NCI-H774 (cell line): ENCODE data around the gene PARD3.
A peak's percentile ranks its signal among the peaks of the same experiment; 100 is the strongest.
"Not testable (repeated sequence)": the region's sequence is repeated elsewhere in the genome, so short reads cannot be mapped to it uniquely, and the experiment has no call there.

ENCODE experiments used
- DNase-seq: peaks from one replicate; lab custom pipeline; 2025; lab: John Stamatoyannopoulos, UW

The PARD3 gene

GRCh38 chr10:34766811-34767494, 48.1 kb downstream of the PARD3 start:
- DNase-seq: no peak

GRCh38 chr10:34766266-34766600, 48.9 kb downstream of the PARD3 start:
- peak; percentile 53 for DNase-seq

DNA sequence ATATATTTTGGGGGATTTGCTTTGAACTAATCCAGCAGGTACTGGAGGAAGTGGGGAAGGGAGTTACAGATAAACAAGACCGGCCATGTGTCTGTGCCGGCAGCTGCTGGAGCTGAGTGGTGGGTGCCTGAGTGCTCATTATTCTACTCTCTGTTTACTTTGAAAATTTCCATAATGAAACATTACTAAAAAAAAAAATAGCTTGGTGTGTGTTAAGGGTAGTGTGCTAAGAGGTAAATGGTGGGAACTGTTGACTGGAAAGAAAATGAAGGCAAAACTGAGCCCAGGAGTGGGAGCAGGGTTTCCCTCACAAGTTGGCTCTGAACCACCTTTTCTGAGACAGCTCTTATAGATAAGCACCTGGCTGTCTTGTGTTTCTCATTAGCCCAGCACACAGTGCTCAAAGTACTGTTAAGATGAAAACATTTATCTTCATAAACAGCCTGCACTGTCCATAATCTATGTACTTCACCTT, 50.6 kb downstream of the PARD3 start:
- peak; percentile 12 for DNase-seq

- no peak for DNase-seq
Measured at GRCh38 chr10:34762603-34763299, 52.3 kb downstream of the PARD3 start.

DNA sequence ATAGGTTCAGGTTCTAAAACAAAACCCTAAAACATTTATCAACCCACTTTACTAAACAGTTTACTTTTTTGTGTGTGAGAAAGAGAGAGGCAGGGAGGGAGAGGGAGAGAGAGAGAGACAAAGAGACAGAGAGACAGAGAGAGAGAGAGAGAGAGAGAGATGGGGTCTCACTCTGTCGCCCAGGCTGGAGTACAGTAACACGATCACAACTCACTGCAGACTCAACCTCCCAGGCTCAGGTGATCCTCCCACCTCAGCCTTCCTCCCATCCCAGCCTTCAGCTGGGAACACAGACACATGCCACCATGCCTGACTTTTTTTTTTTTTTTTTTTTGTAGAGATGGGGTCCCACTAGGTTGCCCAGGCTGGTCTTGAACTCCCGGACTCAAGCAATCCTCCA, 52.9 kb downstream of the PARD3 start:
- DNase-seq: no peak

DNA sequence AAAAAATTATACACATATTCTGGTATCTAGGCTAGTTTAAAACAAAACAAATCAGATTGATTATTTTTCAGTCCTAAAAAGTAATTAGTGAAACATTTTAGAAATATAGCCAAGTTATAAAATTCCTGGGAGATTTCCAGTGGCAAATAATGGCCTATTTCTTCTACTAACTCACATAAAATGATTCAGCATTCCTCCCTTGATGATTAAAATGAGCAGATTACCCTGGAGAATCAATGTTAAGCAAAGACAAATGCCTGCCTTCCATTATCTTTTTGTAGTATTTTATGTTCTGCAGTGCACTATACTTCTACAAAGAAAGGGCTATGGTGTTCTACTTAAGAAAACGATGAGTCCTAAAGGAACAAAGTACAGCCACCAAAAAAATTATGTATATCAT, 53.6 kb downstream of the PARD3 start:
- no peak for DNase-seq

DNA sequence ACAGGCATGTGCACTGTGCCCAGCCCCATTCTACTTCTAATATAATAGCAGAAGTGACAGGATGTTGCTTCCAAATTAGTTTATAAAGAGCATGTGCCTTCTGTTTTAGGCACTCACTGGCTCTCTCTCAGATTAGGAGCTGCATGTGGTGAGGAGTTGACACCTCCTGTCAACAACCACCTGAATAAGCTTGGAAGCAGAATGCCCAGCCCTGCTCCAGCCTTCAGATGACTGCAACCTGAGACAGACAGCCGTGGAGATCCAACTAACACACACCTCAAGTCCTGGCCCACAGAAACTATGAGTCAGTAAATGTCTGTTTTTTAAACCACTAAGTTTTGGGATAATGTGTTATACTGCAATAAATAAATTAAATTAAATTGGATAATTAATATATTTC, 54.5 kb downstream of the PARD3 start:
- no peak for DNase-seq

GRCh38 chr10:34759837-34760215, 55.3 kb downstream of the PARD3 start:
- no peak for DNase-seq

DNA sequence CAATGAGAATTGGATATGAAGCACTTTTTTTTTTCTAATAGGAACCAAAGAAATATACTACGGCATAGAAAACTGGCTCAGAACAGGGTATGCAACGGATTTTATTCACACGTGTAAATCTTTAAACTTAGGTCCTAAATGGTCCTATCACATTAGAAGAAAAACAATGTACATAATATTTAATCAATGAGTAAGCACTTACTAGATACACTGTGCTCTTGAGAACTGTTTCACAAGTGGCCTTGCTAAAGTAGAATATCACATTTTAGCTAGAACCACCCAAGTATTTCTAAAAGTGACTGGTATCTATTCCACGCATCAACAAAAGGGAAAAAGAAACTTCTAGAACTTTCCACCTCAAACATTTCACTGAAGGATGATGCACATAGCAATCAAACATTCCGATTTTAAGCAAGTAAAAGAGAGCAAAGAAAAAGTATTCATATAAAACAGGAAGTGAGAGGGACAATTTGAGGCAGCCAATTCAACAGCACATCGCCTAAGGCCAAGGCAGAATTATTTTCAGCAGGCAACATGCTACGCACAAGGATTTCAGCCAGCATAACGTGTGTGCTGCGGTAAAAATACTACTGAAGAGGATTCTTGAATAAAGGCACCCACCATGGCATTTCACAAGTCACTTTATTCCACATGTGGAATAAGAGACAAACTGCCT, 55.8 kb downstream of the PARD3 start:
- no peak for DNase-seq

DNA sequence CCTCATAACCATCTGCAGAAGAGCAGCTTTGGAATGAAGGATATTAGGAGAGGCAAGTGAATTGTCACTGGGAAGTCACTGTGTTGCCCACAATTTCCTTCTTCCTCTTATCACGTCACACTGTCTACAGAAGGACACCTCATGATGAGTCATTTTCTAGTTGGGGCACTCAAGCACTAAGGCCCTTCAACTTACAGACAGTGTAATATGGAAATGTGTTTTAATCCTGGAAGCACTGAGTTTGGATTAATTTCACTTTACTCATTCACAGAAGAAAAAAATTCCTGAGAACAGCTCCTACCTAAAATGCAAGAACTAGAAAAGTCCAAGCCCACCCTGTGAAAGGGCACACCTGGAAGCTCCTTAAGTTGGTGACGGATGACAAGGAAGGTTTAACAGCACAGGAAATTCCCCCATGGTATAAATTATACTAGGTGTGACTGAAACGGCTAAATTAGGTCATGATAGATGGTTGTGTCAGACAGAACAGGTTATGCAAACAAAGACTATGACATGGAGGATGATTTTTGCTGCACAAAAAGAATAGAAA, 56.6 kb downstream of the PARD3 start:
- DNase-seq: no peak

- DNase-seq: no peak
Measured at GRCh38 chr10:34757933-34758332, 57.2 kb downstream of the PARD3 start.

DNA sequence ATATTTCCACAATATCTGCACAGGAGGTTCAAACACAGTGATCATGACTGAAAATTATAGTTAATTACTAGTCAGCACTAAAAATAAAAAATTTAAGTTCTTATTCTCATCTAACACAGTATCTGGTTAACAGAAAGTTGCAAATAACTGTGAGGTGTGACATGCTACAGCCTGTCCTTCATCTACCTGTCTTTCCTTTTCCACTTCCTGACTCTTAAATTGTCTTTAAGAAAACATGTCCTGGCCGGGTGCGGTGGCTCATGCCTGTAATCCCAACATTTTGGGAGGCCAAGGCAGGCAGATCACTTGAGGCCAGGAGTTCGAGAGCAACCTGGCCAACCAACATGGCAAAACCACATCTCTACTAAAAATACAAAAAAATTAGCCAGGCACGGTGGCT, 57.9 kb downstream of the PARD3 start:
- DNase-seq: not testable (repeated sequence)

- DNase-seq: no peak
Measured at GRCh38 chr10:34756584-34756983, 58.5 kb downstream of the PARD3 start.

GRCh38 chr10:34753014-34753757, 61.9 kb downstream of the PARD3 start:
- no peak for DNase-seq

DNA sequence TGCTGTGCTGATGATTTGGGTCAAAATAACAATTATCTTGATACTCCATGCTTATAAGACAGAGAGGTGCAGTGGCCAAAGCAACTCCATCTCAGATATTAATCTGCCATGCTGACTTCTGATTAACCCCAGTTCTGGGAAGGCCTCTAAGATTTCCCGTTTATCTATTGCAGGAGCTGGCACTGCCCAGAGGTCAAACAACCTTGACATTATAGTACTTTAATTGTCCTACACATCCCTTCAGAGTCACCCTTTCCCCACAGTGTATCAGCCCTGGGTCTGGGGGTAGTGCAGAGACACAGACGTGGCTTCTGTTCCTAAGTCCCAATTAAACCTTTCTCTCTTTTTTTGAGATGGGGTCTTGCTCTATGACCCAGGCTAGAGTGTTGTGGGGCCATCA, 63.8 kb downstream of the PARD3 start:
- no peak for DNase-seq

DNA sequence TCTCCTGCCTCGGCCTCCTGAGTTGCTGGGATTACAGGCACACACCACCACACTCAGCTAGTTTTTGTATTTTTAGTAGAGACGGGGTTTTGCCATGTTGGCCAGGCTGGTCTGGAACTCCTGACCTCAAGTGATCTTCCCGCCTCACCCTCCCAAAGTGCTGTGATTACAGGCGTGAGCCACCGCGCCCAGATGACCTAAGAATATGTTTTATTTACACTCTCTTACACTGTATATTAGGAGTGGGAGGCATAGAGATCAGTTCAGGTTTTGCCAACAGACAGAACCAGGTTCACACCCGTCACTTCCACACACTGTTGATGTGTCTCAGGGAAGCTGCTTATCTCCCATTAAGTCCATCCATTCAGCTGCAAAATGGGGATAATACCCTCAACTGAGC, 64.3 kb downstream of the PARD3 start:
- not testable (repeated sequence) for DNase-seq

- DNase-seq: no peak
Measured at GRCh38 chr10:34748767-34749166, 66.3 kb downstream of the PARD3 start.

DNA sequence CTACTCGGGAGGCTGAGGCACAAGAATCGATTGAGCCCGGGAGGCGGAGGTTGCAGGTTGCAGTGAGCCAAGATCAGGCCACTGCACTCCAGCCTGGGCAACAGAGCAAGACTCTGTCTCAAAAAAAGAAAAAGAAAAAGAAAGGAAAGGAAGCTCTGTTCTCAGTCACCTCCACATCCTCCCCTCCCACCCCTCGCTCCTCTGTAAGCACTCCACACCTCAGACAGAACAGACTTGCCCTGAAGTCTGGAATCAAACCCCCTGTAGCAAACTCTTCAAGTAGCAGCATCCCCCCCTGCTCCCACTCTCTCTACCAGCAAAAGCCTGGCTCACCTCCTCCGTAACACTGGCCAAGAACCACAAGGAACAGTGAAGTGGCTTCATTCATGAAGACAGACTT, 66.7 kb downstream of the PARD3 start:
- DNase-seq: no peak

DNA sequence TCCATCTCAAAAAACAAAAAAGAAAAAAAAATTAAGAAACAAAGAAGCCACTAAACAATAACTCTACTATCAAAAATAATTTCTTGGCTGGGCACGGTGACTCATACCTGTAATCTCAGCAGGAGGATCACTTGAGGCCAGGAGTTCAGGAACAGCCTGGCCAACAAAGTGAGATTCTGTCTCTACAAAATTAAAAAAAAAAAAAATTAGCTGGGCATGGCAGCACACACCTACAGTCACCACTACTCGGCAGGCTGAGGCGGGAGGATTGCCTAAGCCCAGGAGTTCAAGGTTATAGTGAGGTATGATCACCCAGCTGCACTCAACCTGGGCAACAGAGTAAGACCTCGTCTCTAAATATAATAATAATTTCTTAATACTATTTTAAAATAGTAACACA, 69.0 kb downstream of the PARD3 start:
- DNase-seq: no peak

DNA sequence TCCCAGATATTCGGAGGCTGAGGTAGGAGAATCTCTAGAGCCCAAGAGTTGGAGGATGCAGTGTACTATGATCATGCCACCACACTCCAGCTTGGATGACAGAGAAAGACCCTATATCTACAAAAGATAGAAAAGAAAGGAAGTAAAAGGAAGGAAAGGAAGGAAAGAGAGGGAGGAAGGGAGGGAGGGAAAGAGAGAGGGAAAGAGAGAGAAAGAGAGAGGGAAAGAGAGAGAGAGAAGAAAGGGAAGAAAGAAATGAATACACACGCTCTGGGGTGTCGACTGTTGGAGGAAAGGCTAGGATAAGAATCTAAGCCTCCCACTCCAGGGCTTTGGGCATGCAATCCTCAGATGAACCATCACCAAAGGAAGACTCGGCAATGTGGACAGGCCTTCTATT, 69.9 kb downstream of the PARD3 start:
- DNase-seq: no peak

DNA sequence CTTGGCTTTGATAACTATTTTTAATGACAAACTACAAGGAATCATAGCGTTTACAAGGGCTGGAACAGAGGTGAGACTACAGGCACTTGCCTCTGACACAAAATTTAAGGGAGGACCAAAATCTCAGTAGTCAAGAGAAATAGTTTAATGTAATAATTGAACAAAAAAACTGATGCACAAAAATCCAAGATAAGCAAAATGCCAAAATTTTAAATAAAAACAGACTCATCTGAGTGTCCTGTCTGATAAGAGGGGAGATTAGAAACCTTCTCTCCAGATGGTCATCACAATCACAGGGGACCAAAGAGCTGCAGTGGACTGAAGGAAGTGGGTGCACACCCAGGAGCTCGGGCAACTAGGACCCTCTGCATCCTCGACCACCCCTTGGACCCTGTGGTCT, 70.5 kb downstream of the PARD3 start:
- no peak for DNase-seq

DNA sequence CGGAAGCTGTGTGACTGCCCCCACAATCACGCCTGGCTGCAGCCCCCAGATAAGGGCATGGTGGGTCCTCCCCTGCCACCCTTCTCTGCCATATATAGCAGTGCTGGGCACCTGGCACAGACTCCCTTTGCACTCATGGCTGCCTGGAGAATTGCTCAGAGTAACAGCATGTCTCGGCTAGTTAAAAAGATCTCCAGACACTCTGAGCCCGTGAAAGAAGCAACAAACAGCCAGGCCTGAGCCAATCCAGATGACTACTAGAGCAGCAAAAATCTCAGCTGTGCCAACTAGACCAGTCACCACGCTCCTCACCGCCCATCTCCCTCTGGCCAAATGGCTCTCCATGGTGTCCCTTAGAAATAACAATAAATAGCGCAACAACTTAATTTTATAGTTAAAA, 71.3 kb downstream of the PARD3 start:
- DNase-seq: no peak
